H54 (cell line): ENCODE measurements around the gene PLLP.

Source experiments
- DNase-seq: peaks from one replicate; pipeline ENCODE4 v3.0.0; 2011; ENCODE audit warnings: low spot score, mixed read lengths; ENCODE audit not compliant: insufficient read length
- FAIRE-seq: peaks from 3 replicates; lab custom pipeline; 2011; peaks lifted over from hg19 to GRCh38; lab: Jason Lieb, UNC
- POLR2A ChIP-seq: IDR thresholded peaks from 2 replicates; pipeline ENCODE4 v1.6.1; 2011; ENCODE audit warnings: low read depth, mild to moderate bottlenecking, low read length

Gene PLLP

GRCh38 chr16:57216968-57217367 is 67.5 kb downstream of the PLLP start:
- TF ChIP-seq POLR2A: no peak
- DNase-seq (no peak), FAIRE-seq (peak; percentile 27)

DNA sequence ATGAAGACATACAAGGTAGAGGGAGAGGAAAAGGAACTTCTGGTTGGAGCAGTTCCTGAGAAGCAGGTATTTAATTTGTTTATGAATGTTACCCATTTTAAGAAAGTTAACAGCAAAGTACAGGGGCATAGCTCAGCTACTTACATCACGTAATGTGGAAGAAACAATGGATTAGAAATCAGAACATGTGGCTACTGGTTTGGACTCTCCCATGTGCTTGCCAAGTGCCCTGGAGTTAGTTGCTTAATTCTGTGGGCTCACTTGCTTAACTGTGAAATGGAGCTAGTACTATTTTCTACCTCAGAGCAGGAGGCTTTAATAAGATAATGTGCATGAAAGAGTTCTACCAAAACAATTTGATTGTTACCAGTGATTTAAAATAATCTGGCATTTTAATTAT is 71.0 kb downstream of the PLLP start:
- FAIRE-seq (no peak), DNase-seq (no peak)
- TF ChIP-seq POLR2A: no peak

DNA sequence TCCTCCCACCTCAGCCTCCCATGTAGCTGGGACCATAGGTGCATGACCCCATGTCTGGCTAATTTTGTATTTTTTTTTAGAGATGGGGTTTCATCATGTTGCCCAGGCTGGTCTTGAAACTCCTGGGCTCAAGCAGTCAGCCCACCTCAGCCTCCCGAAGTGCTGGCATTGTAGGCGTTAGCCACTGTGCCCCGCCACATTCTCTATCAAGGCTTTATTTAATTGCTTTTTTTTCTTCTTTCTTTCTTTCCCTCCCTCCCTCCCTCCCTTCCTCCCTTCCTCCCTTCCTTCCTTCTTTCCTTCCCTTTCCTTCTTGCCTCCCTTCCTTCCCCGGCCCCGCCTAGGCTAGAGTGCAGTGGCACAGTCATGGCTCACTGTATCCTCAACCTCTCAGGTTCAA is 74.7 kb downstream of the PLLP start:
- TF ChIP-seq POLR2A: no peak
- DNase-seq (no peak), FAIRE-seq (no peak)

GRCh38 chr16:57208926-57209325 is 75.5 kb downstream of the PLLP start:
- FAIRE-seq (no peak), DNase-seq (no peak)
- TF ChIP-seq POLR2A: no peak
